ENCODE measurements around the gene SPINT3. TPM values are rescaled to one million over a fixed set of nuclear protein-coding genes. Genes with fewer than 3 reads are reported as not detected.

SPINT3 gene, protein sequence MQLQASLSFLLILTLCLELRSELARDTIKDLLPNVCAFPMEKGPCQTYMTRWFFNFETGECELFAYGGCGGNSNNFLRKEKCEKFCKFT
- not detected in 2 replicates for total RNA-seq

GRCh38 chr20:45515147-45515913 lies at the start of gene SPINT3:
SPINT3 (minus strand) TSS chr20:45515622; CDS start chr20:45515608, 14 bp downstream.

DNA sequence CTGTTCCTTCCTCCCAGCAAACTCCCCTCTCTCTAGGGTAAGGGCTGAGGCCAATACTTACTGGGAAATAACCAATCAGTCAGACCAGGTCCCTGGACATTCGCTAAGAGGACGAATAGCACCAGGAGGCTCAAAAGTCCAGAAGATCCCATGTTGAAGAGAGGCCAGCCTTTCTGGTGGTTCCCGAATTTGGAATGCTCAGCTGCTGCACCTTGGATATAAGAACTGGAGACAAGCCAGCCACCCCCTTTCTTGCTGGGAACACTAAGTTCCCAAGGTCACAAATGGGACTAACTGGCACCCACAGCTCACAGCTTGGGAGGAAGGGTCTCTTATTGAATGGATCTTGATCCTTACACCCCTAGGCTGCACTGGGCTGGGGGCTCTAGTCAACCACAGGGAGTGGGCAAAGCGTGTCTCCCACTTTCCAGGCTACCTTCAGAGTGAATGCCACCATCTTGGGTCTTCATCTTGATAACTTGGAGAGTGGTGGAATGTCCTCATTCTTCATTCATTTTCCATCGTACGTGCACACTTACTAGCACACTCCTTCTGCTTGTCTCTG lies 31.9 kb upstream of the SPINT3 start, which contains the start of gene EPPIN:
TSS of gene EPPIN (minus strand) at position 196 of the 565 bp plus-strand sequence. CDS start at position 152, 44 bp downstream.

GRCh38 chr20:45539382-45539781 lies 24.0 kb upstream of the SPINT3 start, which contains the start of gene WFDC6:
WFDC6 (minus strand) TSS chr20:45539482; CDS start chr20:45539407, 75 bp downstream.

DNA sequence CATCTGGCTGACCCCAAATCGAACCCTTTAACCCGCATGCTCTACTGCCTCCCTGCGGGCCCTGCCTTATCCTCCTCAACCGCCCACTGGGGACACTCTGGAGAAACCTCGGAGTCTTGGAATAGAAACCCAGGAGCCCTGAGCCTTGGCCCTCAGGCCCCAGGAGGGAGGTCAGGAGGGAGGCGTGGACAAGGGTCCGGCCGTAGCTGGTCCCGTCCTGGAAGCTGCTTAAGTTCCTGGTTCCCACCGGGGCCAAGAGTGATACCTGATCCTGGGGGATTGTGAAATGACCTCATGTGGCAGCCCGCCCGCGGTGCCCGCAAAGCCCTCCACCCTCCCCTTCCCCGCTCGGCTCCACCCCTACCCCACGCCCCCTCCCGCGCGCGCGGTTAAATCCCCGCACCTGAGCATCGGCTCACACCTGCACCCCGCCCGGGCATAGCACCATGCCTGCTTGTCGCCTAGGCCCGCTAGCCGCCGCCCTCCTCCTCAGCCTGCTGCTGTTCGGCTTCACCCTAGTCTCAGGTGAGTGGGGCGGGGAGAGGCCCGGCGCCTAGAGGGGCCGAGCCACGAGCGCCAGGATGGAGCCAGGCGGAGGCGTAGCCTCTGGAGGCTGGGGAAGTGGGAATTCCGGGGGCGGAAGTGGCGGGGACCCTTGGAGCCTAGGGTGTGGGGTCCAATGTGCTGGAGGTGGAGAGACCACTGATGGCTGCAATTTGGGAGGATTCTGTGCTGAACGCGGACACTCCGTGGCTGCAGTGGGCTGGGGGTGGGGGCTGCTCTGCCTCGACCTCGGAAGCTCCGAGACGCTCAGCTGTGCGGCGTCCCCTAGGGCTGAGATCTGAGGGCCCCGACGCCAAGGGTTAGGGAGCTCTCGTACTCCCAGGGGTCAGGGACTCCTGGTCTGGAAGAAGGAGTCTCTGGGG lies 45.8 kb downstream of the SPINT3 start, which contains the start of gene WFDC2:
TSS of gene WFDC2 (plus strand) at position 418 of the 926 bp plus-strand sequence. CDS start at position 447, 29 bp downstream.

Other genes starting within 250 kb of the SPINT3 start
- not detected in 2 replicates for gene RBPJL, start 208.8 kb downstream of the SPINT3 start, total RNA-seq
- gene MATN4, start 207.3 kb downstream of the SPINT3 start, total RNA-seq, result 0.03 TPM in 1 of 2 replicates, not detected in the other
- gene SDC4, start 167.2 kb downstream of the SPINT3 start, total RNA-seq, result 61.4 and 105 TPM in 2 replicates
- 34.0 and 36.3 TPM in 2 replicates for gene SYS1, start 152.5 kb downstream of the SPINT3 start, total RNA-seq
- gene TP53TG5, start 137.3 kb downstream of the SPINT3 start, total RNA-seq, result 0.03 TPM in 1 of 2 replicates, not detected in the other
- gene DBNDD2, start 107.3 kb downstream of the SPINT3 start, total RNA-seq, result 3.0 and 4.7 TPM in 2 replicates
- gene PIGT, start 99.5 kb downstream of the SPINT3 start, total RNA-seq, result 59.5 and 63.0 TPM in 2 replicates
- gene WFDC2, start 45.9 kb downstream of the SPINT3 start, total RNA-seq, result not detected in 2 replicates
- gene WFDC6, start 23.9 kb upstream of the SPINT3 start, total RNA-seq, result not detected in 2 replicates
- gene EPPIN, start 31.8 kb upstream of the SPINT3 start, total RNA-seq, result 0.39 TPM in 1 of 2 replicates, not detected in the other
- 0.20 TPM in 1 of 2 replicates, not detected in the other for gene WFDC8, start 63.7 kb upstream of the SPINT3 start, total RNA-seq
- not detected in 2 replicates for gene WFDC10A, start 114.1 kb upstream of the SPINT3 start, total RNA-seq
- gene WFDC9, start 115.7 kb upstream of the SPINT3 start, total RNA-seq, result not detected in 2 replicates
- not detected in 2 replicates for gene WFDC11, start 154.6 kb upstream of the SPINT3 start, total RNA-seq
- gene WFDC13, start 186.4 kb upstream of the SPINT3 start, total RNA-seq, result not detected in 2 replicates
- 0.26 TPM in 1 of 2 replicates, not detected in the other for gene WFDC10B, start 189.4 kb upstream of the SPINT3 start, total RNA-seq
- not detected in 2 replicates for gene SPINT4, start 206.7 kb upstream of the SPINT3 start, total RNA-seq